Measurements from ENCODE around the gene ABRACL.
"Not testable (repeated sequence)": the region's sequence is repeated elsewhere in the genome, so short reads cannot be mapped to it uniquely, and the experiment has no call there.

Gene ABRACL

GRCh38 chr6:138991206-138991605 lies 37.3 kb upstream of the ABRACL start:
- Histone ChIP-seq H3K36me3 (ENCODE audit: control insufficient read depth, insufficient read depth, low read length) (no peaks in the 10 kb centered on the region), H3K4me1 (ENCODE audit: control insufficient read depth, insufficient read depth, low read length, poor library complexity, severe bottlenecking) (peaks cover 3% of the 10 kb centered on the region), H3K4me3 (ENCODE audit: extremely low read depth, insufficient read depth, low read length, poor library complexity, severe bottlenecking) (no peak overlapping the region), H3K27ac (ENCODE audit: low read depth, low read length, severe bottlenecking) (no peak overlapping the region), H3K9me3 (ENCODE audit: control insufficient read depth, low read length) (no peaks in the 10 kb centered on the region)
- WGBS, 2 experiments (ENCODE audit: insufficient coverage in 2 of 2): 88 to 92% methylated on average over 5 of the region's 5 CpGs

- 93 to 94% methylated on average over 4 of the region's 5 CpGs for WGBS, 2 experiments (ENCODE audit: insufficient coverage in 2 of 2)
- H3K27ac ChIP-seq (ENCODE audit: low read depth, low read length, severe bottlenecking); H3K36me3 ChIP-seq (ENCODE audit: control insufficient read depth, insufficient read depth, low read length): not testable (repeated sequence)
These were observed 35.6 kb upstream of the ABRACL start for GRCh38 chr6:138992965-138993364.

GRCh38 chr6:138993410-138993809 lies 35.1 kb upstream of the ABRACL start:
- WGBS, 2 experiments (ENCODE audit: insufficient coverage in 2 of 2): 92 to 100% methylated on average over 1 of the region's 1 CpG
- not testable (repeated sequence) for H3K27ac ChIP-seq (ENCODE audit: low read depth, low read length, severe bottlenecking); H3K9me3 ChIP-seq (ENCODE audit: control insufficient read depth, low read length); H3K4me3 ChIP-seq (ENCODE audit: extremely low read depth, insufficient read depth, low read length, poor library complexity, severe bottlenecking); H3K4me1 ChIP-seq (ENCODE audit: control insufficient read depth, insufficient read depth, low read length, poor library complexity, severe bottlenecking); H3K36me3 ChIP-seq (ENCODE audit: control insufficient read depth, insufficient read depth, low read length)

More at GRCh38 chr6:138992965-138993364, 35.6 kb upstream of the ABRACL start:
- H3K4me3 ChIP-seq (ENCODE audit: extremely low read depth, insufficient read depth, low read length, poor library complexity, severe bottlenecking); H3K4me1 ChIP-seq (ENCODE audit: control insufficient read depth, insufficient read depth, low read length, poor library complexity, severe bottlenecking); H3K9me3 ChIP-seq (ENCODE audit: control insufficient read depth, low read length): not testable (repeated sequence)

GRCh38 chr6:138996524-138996923 lies 32.0 kb upstream of the ABRACL start:
- 100% methylated on average over 1 of the region's 3 CpGs for WGBS, 2 experiments (ENCODE audit: insufficient coverage in 2 of 2)

GRCh38 chr6:138997136-138997535 lies 31.4 kb upstream of the ABRACL start:
- 80 to 100% methylated on average over 1 to 2 of the region's 5 CpGs for WGBS, 2 experiments (ENCODE audit: insufficient coverage in 2 of 2)

More at GRCh38 chr6:138996524-138996923, 32.0 kb upstream of the ABRACL start:
- no peaks in the 10 kb centered on the region for H3K36me3 ChIP-seq (ENCODE audit: control insufficient read depth, insufficient read depth, low read length)
- H3K9me3 ChIP-seq (ENCODE audit: control insufficient read depth, low read length): no peaks in the 10 kb centered on the region
- no peak overlapping the region for H3K27ac ChIP-seq (ENCODE audit: low read depth, low read length, severe bottlenecking)
- no peaks in the 10 kb centered on the region for H3K4me1 ChIP-seq (ENCODE audit: control insufficient read depth, insufficient read depth, low read length, poor library complexity, severe bottlenecking)
- H3K4me3 ChIP-seq (ENCODE audit: extremely low read depth, insufficient read depth, low read length, poor library complexity, severe bottlenecking): no peak overlapping the region

GRCh38 chr6:138999949-139000725 lies 28.4 kb upstream of the ABRACL start:
- no peaks in the 10 kb centered on the region for H3K9me3 ChIP-seq (ENCODE audit: control insufficient read depth, low read length)
- no peaks in the 10 kb centered on the region for H3K36me3 ChIP-seq (ENCODE audit: control insufficient read depth, insufficient read depth, low read length)
- H3K4me3 ChIP-seq (ENCODE audit: extremely low read depth, insufficient read depth, low read length, poor library complexity, severe bottlenecking): no peak overlapping the region
- no peak overlapping the region for H3K27ac ChIP-seq (ENCODE audit: low read depth, low read length, severe bottlenecking)
- 88 to 89% methylated on average over 1 of the region's 4 CpGs for WGBS, 2 experiments (ENCODE audit: insufficient coverage in 2 of 2)
- H3K4me1 ChIP-seq (ENCODE audit: control insufficient read depth, insufficient read depth, low read length, poor library complexity, severe bottlenecking): no peaks in the 10 kb centered on the region

More at GRCh38 chr6:138997136-138997535, 31.4 kb upstream of the ABRACL start:
- Histone ChIP-seq H3K4me3 (ENCODE audit: extremely low read depth, insufficient read depth, low read length, poor library complexity, severe bottlenecking) (no peak overlapping the region), H3K36me3 (ENCODE audit: control insufficient read depth, insufficient read depth, low read length) (no peaks in the 10 kb centered on the region), H3K27ac (ENCODE audit: low read depth, low read length, severe bottlenecking) (no peak overlapping the region), H3K4me1 (ENCODE audit: control insufficient read depth, insufficient read depth, low read length, poor library complexity, severe bottlenecking) (no peaks in the 10 kb centered on the region), H3K9me3 (ENCODE audit: control insufficient read depth, low read length) (no peaks in the 10 kb centered on the region)

GRCh38 chr6:139003751-139004150 lies 24.8 kb upstream of the ABRACL start:
- no peak overlapping the region for H3K27ac ChIP-seq (ENCODE audit: low read depth, low read length, severe bottlenecking)
- no peaks in the 10 kb centered on the region for H3K9me3 ChIP-seq (ENCODE audit: control insufficient read depth, low read length)
- no peak overlapping the region for H3K4me3 ChIP-seq (ENCODE audit: extremely low read depth, insufficient read depth, low read length, poor library complexity, severe bottlenecking)
- no peaks in the 10 kb centered on the region for H3K4me1 ChIP-seq (ENCODE audit: control insufficient read depth, insufficient read depth, low read length, poor library complexity, severe bottlenecking)
- no peaks in the 10 kb centered on the region for H3K36me3 ChIP-seq (ENCODE audit: control insufficient read depth, insufficient read depth, low read length)

- H3K4me3 ChIP-seq (ENCODE audit: extremely low read depth, insufficient read depth, low read length, poor library complexity, severe bottlenecking): no peak overlapping the region
- H3K36me3 ChIP-seq (ENCODE audit: control insufficient read depth, insufficient read depth, low read length): no peaks in the 10 kb centered on the region
- no peak overlapping the region for H3K27ac ChIP-seq (ENCODE audit: low read depth, low read length, severe bottlenecking)
- no CpG with 5 or more reads among the region's 3 CpGs for WGBS, 2 experiments (ENCODE audit: insufficient coverage in 2 of 2)
- H3K4me1 ChIP-seq (ENCODE audit: control insufficient read depth, insufficient read depth, low read length, poor library complexity, severe bottlenecking): no peaks in the 10 kb centered on the region
- no peaks in the 10 kb centered on the region for H3K9me3 ChIP-seq (ENCODE audit: control insufficient read depth, low read length)
These were observed 22.1 kb upstream of the ABRACL start for GRCh38 chr6:139006477-139006876.

- Histone ChIP-seq H3K4me1 (ENCODE audit: control insufficient read depth, insufficient read depth, low read length, poor library complexity, severe bottlenecking) (no peaks in the 10 kb centered on the region), H3K36me3 (ENCODE audit: control insufficient read depth, insufficient read depth, low read length) (no peaks in the 10 kb centered on the region), H3K4me3 (ENCODE audit: extremely low read depth, insufficient read depth, low read length, poor library complexity, severe bottlenecking) (no peak overlapping the region), H3K9me3 (ENCODE audit: control insufficient read depth, low read length) (no peaks in the 10 kb centered on the region), H3K27ac (ENCODE audit: low read depth, low read length, severe bottlenecking) (no peak overlapping the region)
- no CpG with 5 or more reads among the region's 1 CpG for WGBS, 2 experiments (ENCODE audit: insufficient coverage in 2 of 2)
These were observed 21.1 kb upstream of the ABRACL start for GRCh38 chr6:139007428-139007827.

GRCh38 chr6:139008117-139008516 lies 20.4 kb upstream of the ABRACL start:
- H3K27ac ChIP-seq (ENCODE audit: low read depth, low read length, severe bottlenecking): no peak overlapping the region
- no peaks in the 10 kb centered on the region for H3K36me3 ChIP-seq (ENCODE audit: control insufficient read depth, insufficient read depth, low read length)
- WGBS, 2 experiments (ENCODE audit: insufficient coverage in 2 of 2): 84 to 97% methylated on average over 7 to 8 of the region's 9 CpGs
- H3K9me3 ChIP-seq (ENCODE audit: control insufficient read depth, low read length): no peaks in the 10 kb centered on the region
- H3K4me1 ChIP-seq (ENCODE audit: control insufficient read depth, insufficient read depth, low read length, poor library complexity, severe bottlenecking): no peaks in the 10 kb centered on the region
- H3K4me3 ChIP-seq (ENCODE audit: extremely low read depth, insufficient read depth, low read length, poor library complexity, severe bottlenecking): no peak overlapping the region

GRCh38 chr6:139010674-139011073 lies 17.9 kb upstream of the ABRACL start:
- Histone ChIP-seq H3K27ac (ENCODE audit: low read depth, low read length, severe bottlenecking) (no peak overlapping the region), H3K4me1 (ENCODE audit: control insufficient read depth, insufficient read depth, low read length, poor library complexity, severe bottlenecking) (no peaks in the 10 kb centered on the region), H3K36me3 (ENCODE audit: control insufficient read depth, insufficient read depth, low read length) (no peaks in the 10 kb centered on the region)

More at GRCh38 chr6:139010674-139011073, 17.9 kb upstream of the ABRACL start:
- H3K4me3 ChIP-seq (ENCODE audit: extremely low read depth, insufficient read depth, low read length, poor library complexity, severe bottlenecking): no peak overlapping the region
- no peaks in the 10 kb centered on the region for H3K9me3 ChIP-seq (ENCODE audit: control insufficient read depth, low read length)
